CD4-positive, alpha-beta T cell treated with Interferon gamma for 1 hour (primary cell): ENCODE data around the gene PTAFR.

ENCODE experiments used
- DNase-seq: peaks from one replicate; pipeline ENCODE4 v3.0.0-alpha.2; 2020

Gene PTAFR

DNA sequence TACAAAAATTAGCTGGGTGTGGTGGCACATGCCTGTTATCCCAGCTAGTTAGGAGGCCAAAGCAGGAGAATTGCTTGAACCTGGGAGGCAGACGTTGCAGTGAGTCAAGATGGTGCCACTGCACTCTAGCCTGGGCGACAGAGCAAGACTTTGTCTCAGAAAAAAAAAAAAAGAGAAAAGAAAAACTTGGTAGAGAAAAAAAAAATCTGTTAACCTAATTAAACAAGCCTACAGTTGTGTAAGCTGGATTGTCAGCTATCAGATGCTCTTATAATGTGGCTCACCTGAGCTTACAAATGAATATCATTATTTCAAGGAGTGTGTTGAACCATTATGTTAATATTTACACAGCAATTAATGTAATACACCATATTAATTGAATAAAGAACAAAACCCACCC lies 61.6 kb downstream of the PTAFR start:
- DNase-seq: no peak

GRCh38 chr1:28113242-28113572 lies 63.3 kb downstream of the PTAFR start:
- no peak for DNase-seq

DNA sequence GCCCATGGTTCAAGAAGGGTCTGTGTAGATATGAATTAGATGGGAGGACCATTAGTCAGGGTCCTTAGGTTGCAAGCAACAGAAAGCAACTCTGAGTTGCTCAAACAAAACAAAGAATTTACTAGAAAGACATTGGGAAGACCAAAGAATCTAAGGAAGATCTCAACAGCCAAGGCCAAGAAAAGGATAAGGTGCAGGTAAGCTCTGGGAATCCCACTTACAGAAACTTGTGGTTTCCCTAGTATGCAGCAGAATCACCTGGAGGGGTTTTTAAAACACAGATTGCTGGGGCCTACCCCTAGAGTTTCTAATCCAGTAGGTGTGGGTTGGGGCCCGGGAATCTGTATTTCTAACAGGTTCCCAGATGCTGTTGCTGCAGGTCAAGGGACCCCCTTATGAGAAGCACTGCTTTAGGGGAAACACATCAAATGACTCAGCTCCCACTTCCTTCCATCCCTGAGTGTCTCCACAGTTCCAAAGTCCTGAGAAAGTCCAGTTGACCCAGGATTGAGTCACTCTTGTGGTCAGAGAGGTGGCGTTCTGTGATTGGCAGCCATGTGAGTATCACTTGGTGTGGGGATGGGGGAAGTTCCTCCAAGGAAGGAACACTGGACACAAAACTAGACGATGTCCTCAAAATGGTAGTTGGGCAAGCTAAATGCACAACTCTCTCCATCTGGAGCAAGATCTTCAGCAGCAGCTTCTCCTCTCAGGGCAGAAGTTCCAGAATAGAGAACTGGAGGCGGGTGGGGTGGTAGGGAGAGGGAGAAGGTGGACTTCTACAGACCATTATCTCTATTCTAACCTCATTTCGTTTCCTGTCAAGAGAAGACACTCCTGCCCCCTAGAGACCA lies 63.9 kb downstream of the PTAFR start:
- DNase-seq: peak; percentile 82

GRCh38 chr1:28111157-28111556 lies 65.3 kb downstream of the PTAFR start:
- DNase-seq: peak; percentile 75

DNA sequence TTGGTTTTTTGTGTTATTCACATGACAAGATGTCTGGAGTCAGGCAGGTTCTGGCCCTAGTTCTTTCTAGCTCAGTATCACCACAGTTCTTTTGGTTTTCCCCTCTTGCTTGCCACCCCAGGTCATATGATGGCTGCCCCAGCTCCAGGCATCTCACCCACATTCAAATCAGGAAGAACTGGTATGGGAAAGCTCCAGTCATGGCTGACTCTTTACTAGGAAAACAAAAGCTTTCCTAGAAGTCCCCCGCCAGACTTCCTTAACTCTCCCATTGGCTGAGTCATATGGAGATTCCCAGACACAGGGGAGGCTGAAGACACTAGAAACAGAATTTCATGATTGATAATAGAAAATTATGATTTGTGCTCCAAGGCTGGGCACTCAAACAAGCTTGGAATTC lies 65.9 kb downstream of the PTAFR start:
- DNase-seq: peak; percentile 26

DNA sequence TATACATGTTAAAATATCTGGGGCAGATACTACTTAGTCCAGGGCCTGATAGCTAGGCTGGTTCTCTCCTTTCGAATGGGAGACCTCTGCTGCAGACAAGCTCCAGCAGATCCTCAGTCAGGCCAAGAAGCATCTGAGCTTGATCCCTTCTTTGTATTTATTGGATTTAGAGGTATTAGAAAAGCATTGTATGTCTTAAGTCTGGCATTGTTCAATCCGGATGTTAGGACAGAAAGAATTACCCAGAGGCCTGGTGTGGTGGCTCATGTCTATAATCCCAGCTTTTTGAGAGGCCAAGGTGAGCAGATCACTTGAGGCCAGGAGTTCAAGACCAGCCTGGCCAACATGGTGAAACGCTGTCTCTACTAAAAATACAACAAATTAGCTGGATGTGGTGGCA lies 66.9 kb downstream of the PTAFR start:
- DNase-seq: no peak

- no peak for DNase-seq
Observed at GRCh38 chr1:28108001-28108400, 68.5 kb downstream of the PTAFR start.

DNA sequence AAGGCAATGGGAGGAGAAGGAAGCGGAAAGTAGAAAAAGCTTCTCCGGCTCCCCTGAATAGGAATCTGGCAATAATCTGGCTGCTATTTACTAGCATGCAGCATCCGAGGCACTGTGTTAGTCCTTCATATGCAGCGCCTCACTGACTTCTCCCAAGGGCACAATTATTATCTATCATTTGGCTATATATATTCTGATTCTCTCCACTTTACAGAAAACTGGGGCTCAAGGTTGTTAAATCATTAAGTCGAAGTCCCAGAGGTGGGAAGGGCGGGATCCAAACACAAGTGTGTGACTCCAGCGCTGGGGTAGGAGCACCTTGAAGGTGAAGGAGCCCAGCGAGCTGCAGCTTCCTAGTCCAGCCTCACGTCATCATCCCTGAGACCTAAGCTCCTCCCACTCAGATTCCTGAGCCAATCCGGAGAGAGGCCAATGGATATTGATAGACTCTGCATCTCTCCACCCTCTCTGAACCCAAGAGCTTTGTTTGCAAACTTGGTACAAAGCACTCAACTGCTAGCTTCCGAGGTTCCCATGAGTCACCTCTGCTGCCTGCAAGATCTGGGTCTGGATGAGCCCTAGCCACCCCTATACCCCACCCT lies 71.5 kb downstream of the PTAFR start:
- no peak for DNase-seq

GRCh38 chr1:28102189-28102588 lies 74.3 kb downstream of the PTAFR start:
- DNase-seq: no peak

- no peak for DNase-seq
Observed at GRCh38 chr1:28099050-28099769, 77.3 kb downstream of the PTAFR start.
